Naive thymus-derived CD8-positive, alpha-beta T cell (primary cell): Measurements from ENCODE around the gene ERBB4. TPM values are rescaled to one million over a fixed set of nuclear protein-coding genes. Genes with fewer than 3 reads are reported as not detected.

Source experiments
- ATAC-seq, 2 donors: fragments of 150-1000 bp; cut with Tn5 transposase in 1 of 2; sonication (Bioruptor Pico), chemical (Tn5 transposase) in 1 of 2; 1 replicate in 1 of 2; 2 replicates in 1 of 2; pipeline ENCODE4 v1.10.0; 2021; ENCODE audit warnings: mild to moderate bottlenecking in 2 of 2, moderate library complexity in 2 of 2
- POLR2A ChIA-PET: fragments of 350-600 bp; sonication (Branson Sonifier 250); formaldehyde crosslinking; loops from one replicate; lab custom pipeline; 2021; ENCODE audit warnings: antibody characterized with exemption; lab: Charles Lee
- DNase-seq, 10 donors: peaks; one replicate each; pipeline versions ENCODE4 v3.0.0 to v3.0.0-alpha.2; 2020 to 2022
- H3K27ac Mint-ChIP-seq, 10 donors: one replicate each; pipeline ENCODE4 v1.8.0; 2020 to 2022; ENCODE audit warnings: mild to moderate bottlenecking in 10 of 10, mixed read lengths in 10 of 10, moderate library complexity in 4 of 10, inconsistent platforms in 1 of 10
- H3K27me3 Mint-ChIP-seq, 5 donors: one replicate each; pipeline ENCODE4 v1.8.0; 2021 to 2022; ENCODE audit warnings: mixed read lengths in 5 of 5
- H3K36me3 Mint-ChIP-seq, 3 donors: one replicate each; pipeline ENCODE4 v1.8.0; 2020 to 2022; ENCODE audit warnings: mixed read lengths in 3 of 3, mild to moderate bottlenecking in 2 of 3, inconsistent platforms in 1 of 3
- H3K4me1 Mint-ChIP-seq, 4 donors: one replicate each; pipeline ENCODE4 v1.8.0; 2021 to 2022; ENCODE audit warnings: mixed read lengths in 4 of 4
- H3K4me3 Mint-ChIP-seq, 10 donors: one replicate each; pipeline ENCODE4 v1.8.0; 2020 to 2022; ENCODE audit warnings: mild to moderate bottlenecking in 10 of 10, mixed read lengths in 10 of 10, moderate library complexity in 6 of 10, inconsistent platforms in 1 of 10
- H3K9me3 Mint-ChIP-seq, 9 donors: one replicate each; pipeline ENCODE4 v1.8.0; 2020 to 2022; ENCODE audit warnings: mixed read lengths in 9 of 9, mild to moderate bottlenecking in 3 of 9, inconsistent platforms in 1 of 9, moderate library complexity in 1 of 9
- polyA plus RNA-seq, 3 donors: library from polyadenylated mRNA; unstranded; fragments of 300-500 nt; fragmentation: Illumina TruSeq; gene quantifications; one replicate each; pipeline ENCODE4 v1.2.3, GENCODE V29; 2021
- total RNA-seq, 8 experiments: library from RNA in 2 of 8; stranded (reverse) in 2 of 8; gene quantifications; one replicate each; pipeline ENCODE4 v1.2.3 and lab custom pipeline; 2021 to 2026

The ERBB4 gene
- total and polyA plus RNA-seq, 5 experiments from 2014 or later = not detected

DNA sequence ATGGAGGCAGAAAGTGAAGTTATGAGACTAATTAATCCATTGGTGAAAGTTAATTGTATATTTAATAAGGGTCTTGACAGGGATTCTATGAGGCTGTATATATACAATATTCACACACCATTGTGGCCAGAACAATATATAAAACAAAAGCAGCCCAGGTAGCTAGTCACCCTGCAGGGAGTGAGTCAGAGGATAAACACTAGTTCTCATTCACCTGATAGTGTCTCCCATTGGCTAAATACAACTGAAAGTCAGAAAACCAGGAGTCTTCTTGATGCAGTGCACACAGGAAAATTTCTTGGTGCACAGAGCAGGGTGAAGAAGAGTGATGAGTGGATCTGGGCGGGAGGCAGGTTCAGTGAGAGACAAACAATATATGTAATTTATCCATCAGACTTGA lies 465.2 kb downstream of the ERBB4 start:
- no peaks in the 10 kb centered on the region for H3K4me1 Mint-ChIP-seq

DNA sequence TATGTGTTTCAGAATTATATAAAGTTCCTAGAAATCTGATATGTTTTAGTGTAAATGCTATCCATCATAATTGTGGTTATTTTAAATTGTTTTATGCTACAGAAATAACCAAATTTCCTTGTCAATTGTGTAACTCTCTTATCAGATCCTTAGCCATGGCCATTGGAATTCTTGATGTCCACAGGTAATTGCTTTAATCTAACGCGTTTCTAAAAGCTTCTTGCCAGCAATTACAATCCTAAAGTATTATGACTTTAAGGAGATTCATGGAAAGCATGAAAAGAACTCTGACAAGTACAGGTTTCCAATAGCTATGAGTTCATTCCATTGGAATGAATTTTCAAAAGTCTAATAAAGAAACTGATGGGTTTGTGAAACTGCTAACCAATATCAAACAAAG lies 472.1 kb downstream of the ERBB4 start:
- POLR2A ChIA-PET = no interaction called here
- H3K27ac Mint-ChIP-seq = no peak overlapping the region
- no peaks in the 10 kb centered on the region for H3K27me3 Mint-ChIP-seq
- no peak for ATAC-seq
- peaks cover 0 to 7% (median 0%) of the 10 kb centered on the region in 9 donors for H3K9me3 Mint-ChIP-seq
- peaks cover 0 to 6% (median 0%) of the 10 kb centered on the region in 3 donors for H3K36me3 Mint-ChIP-seq
- H3K4me1 Mint-ChIP-seq = no peaks in the 10 kb centered on the region
- no peak for DNase-seq
- no peak overlapping the region for H3K4me3 Mint-ChIP-seq

More for the DNA sequence above, 465.2 kb downstream of the ERBB4 start:
- ATAC-seq (no peak), DNase-seq (no peak)
- POLR2A ChIA-PET = no interaction called here
- Mint-ChIP-seq H3K36me3 (peaks cover 0 to 6% (median 0%) of the 10 kb centered on the region in 3 donors), H3K27ac (no peak overlapping the region), H3K27me3 (no peaks in the 10 kb centered on the region), H3K4me3 (no peak overlapping the region), H3K9me3 (peaks cover 0 to 16% (median 2%) of the 10 kb centered on the region in 9 donors)

DNA sequence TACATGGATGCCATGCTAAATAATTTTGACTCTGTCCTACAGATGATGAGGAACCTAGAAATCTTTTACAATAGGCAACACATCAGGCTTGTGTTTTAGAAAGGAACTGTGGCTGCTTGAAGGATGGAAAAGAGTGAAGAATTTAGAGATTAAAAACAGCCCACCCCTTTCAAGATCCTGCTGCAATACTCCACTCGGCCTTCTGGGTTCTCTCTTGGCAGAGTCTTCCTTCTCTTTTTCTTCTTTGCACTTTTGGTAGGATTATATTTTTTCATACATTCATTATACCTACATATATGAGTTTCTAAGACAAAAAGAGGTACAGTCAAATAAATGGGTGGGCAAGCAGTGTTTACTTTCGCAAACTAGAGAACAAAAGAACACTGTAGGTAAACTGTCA lies 474.3 kb downstream of the ERBB4 start:
- no peaks in the 10 kb centered on the region for H3K4me1 Mint-ChIP-seq
- POLR2A ChIA-PET = no interaction called here
- DNase-seq (no peak), ATAC-seq (no peak)
- H3K4me3 Mint-ChIP-seq = no peak overlapping the region
- peaks cover 0 to 7% (median 2%) of the 10 kb centered on the region in 9 donors for H3K9me3 Mint-ChIP-seq
- peaks cover 0 to 6% (median 0%) of the 10 kb centered on the region in 3 donors for H3K36me3 Mint-ChIP-seq
- no peaks in the 10 kb centered on the region for H3K27me3 Mint-ChIP-seq
- H3K27ac Mint-ChIP-seq = no peak overlapping the region

DNA sequence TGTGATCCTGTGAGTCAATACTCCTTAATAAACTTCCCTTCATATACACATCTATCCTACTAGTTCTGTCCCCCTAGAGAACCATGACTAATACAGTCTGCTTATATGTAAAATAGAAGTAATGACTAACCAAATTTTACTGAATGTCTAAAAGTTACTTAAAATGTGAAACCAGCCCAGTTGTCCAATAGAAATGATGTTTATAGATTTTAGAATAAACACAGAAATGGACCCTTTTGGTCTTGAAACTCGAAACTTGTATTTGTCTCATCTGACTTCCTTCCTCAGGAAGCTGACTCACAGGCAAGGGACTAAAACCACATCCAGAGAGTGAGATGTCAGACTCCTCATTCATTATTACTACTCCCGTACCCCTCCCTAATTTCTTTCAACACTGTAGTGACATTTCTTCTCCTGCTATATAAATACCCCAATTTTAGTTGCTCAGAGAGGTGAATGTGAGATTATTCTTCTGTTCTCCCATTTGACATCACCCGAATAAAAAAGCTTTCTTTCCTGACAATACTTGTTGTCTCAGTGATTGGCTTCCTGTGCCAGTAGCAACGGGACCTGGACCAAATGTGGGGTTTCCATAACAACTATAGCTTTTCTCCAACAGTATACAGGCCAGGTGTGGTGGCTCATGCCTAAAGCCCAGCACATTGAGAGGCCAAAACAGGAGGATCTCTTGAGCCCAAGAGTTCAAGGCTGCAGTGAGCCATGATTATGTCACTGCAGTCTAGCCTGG lies 486.0 kb downstream of the ERBB4 start:
- DNase-seq = no peak
- H3K4me3 Mint-ChIP-seq = no peak overlapping the region
- H3K27ac Mint-ChIP-seq = no peak overlapping the region

DNA sequence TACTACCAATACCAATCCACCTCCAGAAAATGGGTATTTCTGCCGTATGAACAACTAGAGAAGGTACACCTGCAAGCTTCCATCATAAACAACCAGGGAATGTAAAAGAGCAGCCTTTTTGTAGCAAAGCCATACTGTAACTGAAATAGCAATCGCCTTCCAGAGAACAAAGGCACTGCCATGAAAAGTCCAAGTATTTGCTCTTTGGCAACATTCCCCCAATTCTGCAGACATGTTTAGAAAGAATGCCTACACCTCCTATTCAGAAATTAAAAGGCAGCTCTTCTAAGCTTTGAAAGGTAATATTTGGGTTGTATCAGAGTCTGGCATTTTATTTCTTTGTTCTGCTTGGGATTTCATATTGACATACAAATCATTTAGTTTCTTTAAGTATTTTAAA lies 487.7 kb downstream of the ERBB4 start:
- no peaks in the 10 kb centered on the region for H3K27me3 Mint-ChIP-seq
- DNase-seq = no peak
- H3K4me1 Mint-ChIP-seq = no peaks in the 10 kb centered on the region
- peaks cover 8 to 38% (median 28%) of the 10 kb centered on the region in 9 donors for H3K9me3 Mint-ChIP-seq
- no peak for ATAC-seq
- no peak overlapping the region for H3K27ac Mint-ChIP-seq
- H3K36me3 Mint-ChIP-seq = peaks cover 0 to 21% (median 4%) of the 10 kb centered on the region in 3 donors
- no peak overlapping the region for H3K4me3 Mint-ChIP-seq
- POLR2A ChIA-PET = no interaction called here

More for the DNA sequence above, 486.0 kb downstream of the ERBB4 start:
- no peaks in the 10 kb centered on the region for H3K27me3 Mint-ChIP-seq
- H3K9me3 Mint-ChIP-seq = peaks cover 7 to 56% (median 39%) of the 10 kb centered on the region in 9 donors
- no peak for ATAC-seq
- POLR2A ChIA-PET = no interaction called here
- peaks cover 0 to 21% (median 4%) of the 10 kb centered on the region in 3 donors for H3K36me3 Mint-ChIP-seq
- no peaks in the 10 kb centered on the region for H3K4me1 Mint-ChIP-seq

DNA sequence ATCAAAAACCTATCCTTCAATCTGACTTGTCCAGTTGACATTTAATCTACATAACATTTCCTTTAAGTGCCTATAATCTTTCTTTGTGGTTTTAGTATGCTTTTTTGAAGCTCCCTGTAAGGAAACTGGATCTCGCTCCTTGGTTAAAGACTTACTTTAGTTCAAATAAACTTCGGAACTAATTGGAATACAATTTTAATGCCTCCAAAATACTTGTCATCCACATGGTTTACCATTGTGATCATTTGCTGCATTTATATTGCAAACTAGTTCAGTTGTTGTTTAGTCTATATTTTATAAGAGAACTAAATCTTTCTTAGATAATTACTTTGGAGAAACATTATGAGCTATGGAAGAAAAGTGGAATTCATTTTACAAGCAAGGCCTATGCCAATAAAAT lies 496.0 kb downstream of the ERBB4 start:
- Mint-ChIP-seq H3K36me3 (no peaks in the 10 kb centered on the region), H3K27me3 (no peaks in the 10 kb centered on the region), H3K27ac (no peak overlapping the region), H3K4me1 (no peaks in the 10 kb centered on the region), H3K4me3 (no peak overlapping the region), H3K9me3 (peaks cover 0 to 3% (median 0%) of the 10 kb centered on the region in 9 donors)
- DNase-seq = no peak
- ATAC-seq = no peak
- POLR2A ChIA-PET = no interaction called here

DNA sequence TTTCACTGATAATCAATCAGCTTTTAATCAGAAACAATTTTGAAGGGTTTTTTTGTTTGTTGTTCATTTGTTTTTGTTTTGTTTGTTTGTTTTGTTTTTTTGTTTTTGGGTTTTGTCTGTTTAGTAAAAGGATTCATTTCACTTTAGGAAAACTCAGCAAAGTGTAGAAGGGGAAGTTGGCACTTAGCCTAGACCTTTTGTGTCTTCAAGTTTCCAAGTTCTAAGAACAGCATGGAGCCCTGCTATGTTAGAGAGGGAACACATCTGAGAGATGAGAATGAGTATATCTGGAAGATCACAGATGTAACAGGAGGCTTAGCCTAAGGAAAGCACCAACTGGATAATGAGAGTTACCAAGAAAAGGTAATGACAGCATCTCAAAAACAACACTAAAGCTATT lies 501.5 kb downstream of the ERBB4 start:
- Mint-ChIP-seq H3K27me3 (no peaks in the 10 kb centered on the region), H3K9me3 (peaks cover 0 to 7% (median 0%) of the 10 kb centered on the region in 9 donors), H3K27ac (no peak overlapping the region), H3K36me3 (no peaks in the 10 kb centered on the region), H3K4me3 (no peak overlapping the region), H3K4me1 (no peaks in the 10 kb centered on the region)
- no peak for ATAC-seq
- POLR2A ChIA-PET = no interaction called here
- no peak for DNase-seq

DNA sequence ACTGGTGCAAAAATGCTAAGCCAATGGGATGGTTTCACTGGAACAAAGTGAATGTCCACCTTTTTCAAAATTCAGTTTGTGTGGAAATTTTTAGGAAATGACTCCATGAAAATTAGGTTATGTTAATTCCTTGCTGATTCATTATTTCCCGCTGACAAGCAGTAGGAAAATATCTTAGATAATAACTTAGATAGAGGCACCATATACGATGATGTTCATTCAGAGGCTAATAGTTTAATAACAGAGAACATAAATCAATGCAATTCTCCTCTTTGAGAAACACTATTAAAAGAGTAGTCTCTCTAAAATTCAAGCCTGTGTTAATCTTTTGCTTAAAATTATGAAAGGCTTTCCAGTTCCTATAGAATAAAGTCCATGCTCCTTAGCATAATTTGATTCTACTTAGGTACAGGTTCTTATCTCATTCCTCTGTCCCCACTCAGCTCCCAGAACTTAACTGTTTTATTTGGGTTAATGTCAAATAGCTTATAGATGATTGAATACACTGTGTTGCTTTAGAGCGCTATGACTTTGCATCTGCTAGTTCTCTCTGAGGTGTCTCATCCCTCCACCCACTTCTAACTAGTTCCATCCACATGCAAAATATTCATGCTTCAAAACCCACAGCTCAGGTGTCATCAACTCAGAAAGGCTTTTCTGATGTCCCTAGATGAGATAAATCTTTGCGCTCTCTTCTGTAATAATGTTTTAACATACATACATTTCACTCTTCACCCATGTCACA lies 503.6 kb downstream of the ERBB4 start:
- Mint-ChIP-seq H3K9me3 (peaks cover 0 to 7% (median 0%) of the 10 kb centered on the region in 9 donors), H3K4me1 (no peaks in the 10 kb centered on the region), H3K36me3 (no peaks in the 10 kb centered on the region), H3K27me3 (peaks cover 0 to 3% (median 0%) of the 10 kb centered on the region in 5 donors), H3K4me3 (no peak overlapping the region), H3K27ac (no peak overlapping the region)
- POLR2A ChIA-PET = no interaction called here
- ATAC-seq = no peak
- DNase-seq = no peak

DNA sequence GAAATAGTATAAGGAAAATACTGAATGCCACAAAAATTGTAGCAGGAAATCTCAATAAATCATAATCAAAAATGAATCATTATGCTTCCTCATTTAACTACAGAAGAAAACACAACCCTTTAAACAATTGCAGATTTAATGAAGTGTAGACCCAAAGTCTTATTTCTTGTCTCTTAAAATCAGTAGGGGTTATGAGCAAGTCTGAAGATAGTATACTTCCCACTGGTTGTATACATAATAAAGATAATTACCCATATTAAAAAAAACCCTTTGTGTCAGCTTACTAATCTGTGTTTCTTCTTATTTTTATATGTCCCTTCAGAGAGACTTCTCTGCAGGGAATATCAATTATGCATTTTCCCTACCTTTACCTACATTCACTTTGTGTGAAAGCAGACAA lies 504.7 kb downstream of the ERBB4 start:
- no peak for DNase-seq

DNA sequence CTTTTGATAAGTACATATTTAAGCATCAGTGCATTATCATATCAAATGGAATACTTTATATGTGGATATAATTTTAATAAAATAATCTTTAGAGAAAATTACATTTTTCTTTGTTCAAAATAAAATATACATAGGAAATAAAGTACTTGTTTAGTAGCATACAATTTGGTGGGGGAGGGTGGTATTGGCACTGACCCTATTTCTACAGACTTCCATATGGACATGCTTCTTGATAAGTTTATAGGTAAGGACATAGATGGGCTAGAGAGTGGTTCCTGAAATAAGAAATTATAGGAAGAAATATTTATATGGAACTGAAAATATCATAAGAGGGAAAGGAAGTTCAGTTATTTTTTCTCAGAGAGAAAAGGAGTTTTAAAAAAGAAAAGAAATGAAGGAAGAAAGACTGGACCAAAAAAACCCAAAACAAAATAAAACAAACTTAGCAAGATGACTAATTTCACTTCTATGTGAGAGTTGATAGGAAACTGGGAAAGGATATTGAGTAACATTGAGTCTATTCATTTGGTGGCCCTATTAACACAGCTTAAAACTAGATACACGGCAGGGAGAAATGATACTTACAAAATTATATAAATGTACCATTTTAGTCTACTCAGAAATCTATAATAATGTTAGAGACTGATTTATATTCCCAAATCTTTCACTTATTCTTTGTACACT lies 505.9 kb downstream of the ERBB4 start:
- no peak overlapping the region for H3K27ac Mint-ChIP-seq
- POLR2A ChIA-PET = no interaction called here
- no peaks in the 10 kb centered on the region for H3K36me3 Mint-ChIP-seq
- DNase-seq (no peak), ATAC-seq (no peak)
- H3K27me3 Mint-ChIP-seq = peaks cover 0 to 5% (median 0%) of the 10 kb centered on the region in 5 donors
- peaks cover 0 to 7% (median 0%) of the 10 kb centered on the region in 9 donors for H3K9me3 Mint-ChIP-seq
- no peaks in the 10 kb centered on the region for H3K4me1 Mint-ChIP-seq
- no peak overlapping the region for H3K4me3 Mint-ChIP-seq

More for the DNA sequence above, 504.7 kb downstream of the ERBB4 start:
- ATAC-seq = no peak
- Mint-ChIP-seq H3K4me1 (no peaks in the 10 kb centered on the region), H3K27ac (no peak overlapping the region), H3K4me3 (no peak overlapping the region), H3K9me3 (peaks cover 0 to 7% (median 0%) of the 10 kb centered on the region in 9 donors), H3K27me3 (peaks cover 0 to 5% (median 0%) of the 10 kb centered on the region in 5 donors), H3K36me3 (no peaks in the 10 kb centered on the region)
- POLR2A ChIA-PET = no interaction called here

DNA sequence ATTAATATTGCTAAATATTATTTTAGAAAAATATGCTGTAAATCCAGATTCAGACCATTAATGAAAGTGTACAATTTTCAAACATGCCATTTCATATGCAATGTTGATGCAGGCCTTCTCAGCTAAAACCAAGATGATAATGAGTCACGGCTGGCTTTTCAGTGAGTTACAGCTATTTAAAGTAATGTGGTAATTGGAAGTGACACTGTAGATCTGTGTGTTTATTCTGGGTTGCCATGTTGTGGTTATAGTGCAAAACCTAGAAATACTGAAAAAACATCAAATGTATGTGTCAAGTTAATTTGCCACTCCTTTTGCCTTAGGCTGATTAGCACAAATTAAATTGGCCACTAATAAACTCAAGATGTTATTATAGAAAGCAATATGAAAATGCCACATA lies 506.6 kb downstream of the ERBB4 start:
- POLR2A ChIA-PET = no interaction called here
- Mint-ChIP-seq H3K9me3 (peaks cover 0 to 2% (median 0%) of the 10 kb centered on the region in 9 donors), H3K36me3 (no peaks in the 10 kb centered on the region), H3K4me3 (no peak overlapping the region), H3K4me1 (no peaks in the 10 kb centered on the region), H3K27ac (no peak overlapping the region), H3K27me3 (peaks cover 0 to 5% (median 0%) of the 10 kb centered on the region in 5 donors)
- DNase-seq = no peak
- ATAC-seq = no peak

DNA sequence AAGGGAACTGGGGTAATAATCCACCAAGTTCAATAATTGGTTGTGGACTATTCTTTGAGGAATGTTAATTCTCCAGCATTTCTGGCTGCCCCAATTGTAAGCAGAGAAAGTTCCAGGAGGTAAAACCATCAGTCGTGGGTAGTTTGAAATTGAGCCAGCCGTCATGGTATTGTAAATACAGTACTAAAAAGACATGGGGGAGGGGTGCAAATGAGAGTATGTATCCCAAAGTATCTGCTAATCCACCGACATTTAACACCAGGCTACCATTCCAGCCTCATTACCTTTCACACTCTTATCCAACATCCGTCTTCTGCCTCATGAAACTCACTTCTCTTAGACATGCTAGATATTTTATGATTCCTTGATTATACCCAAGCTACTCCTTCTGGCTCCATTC lies 507.9 kb downstream of the ERBB4 start:
- Mint-ChIP-seq H3K9me3 (peaks cover 0 to 2% (median 0%) of the 10 kb centered on the region in 9 donors), H3K27ac (no peak overlapping the region), H3K4me3 (no peak overlapping the region), H3K36me3 (no peaks in the 10 kb centered on the region), H3K27me3 (peaks cover 0 to 5% (median 0%) of the 10 kb centered on the region in 5 donors), H3K4me1 (no peaks in the 10 kb centered on the region)
- POLR2A ChIA-PET = no interaction called here
- no peak for ATAC-seq
- no peak for DNase-seq
